VCaP (cell line): Measurements from ENCODE around the gene SKA2.

Experiments
- H3K27ac ChIP-seq: fragments of 450-650 bp; 2 replicates; pipeline ENCODE4 v1.5.1; 2017
- CTCF ChIP-seq: fragments of 450-650 bp; conservative IDR thresholded peaks from 2 replicates; pipeline ENCODE4 v1.5.1; 2017; ENCODE audit warnings: mild to moderate bottlenecking, moderate library complexity

The SKA2 gene

GRCh38 chr17:59067340-59067739, 87.6 kb downstream of the SKA2 start:
- TF ChIP-seq CTCF: no peak
- no peak overlapping the region for H3K27ac ChIP-seq

DNA sequence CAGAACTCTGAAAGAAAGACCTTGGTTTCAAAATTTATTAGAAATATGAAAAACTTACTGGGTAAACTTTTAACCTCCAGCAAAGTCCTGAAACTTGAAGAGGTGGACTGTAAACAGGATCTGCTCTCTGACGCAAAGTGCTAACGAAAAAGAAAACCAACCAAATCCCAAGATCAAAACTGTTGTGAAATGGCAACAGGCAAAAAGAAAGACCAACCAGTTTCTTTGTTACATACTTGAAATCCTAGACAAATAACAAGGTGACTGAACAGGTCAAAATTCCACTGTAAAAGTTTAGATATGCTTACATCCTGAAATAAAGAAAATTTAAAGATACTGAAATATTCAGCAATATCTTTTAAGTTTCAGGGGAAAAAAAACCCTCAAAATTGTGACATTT, 92.5 kb downstream of the SKA2 start:
- TF ChIP-seq CTCF: no peak
- no peak overlapping the region for H3K27ac ChIP-seq
